ENCODE data around the gene DNAH5. TPM values are rescaled to one million over a fixed set of nuclear protein-coding genes. Genes with fewer than 3 reads are reported as not detected.

DNAH5 gene
- total and polyA plus RNA-seq, 2 of the 8 experiments (the other 6 are each of a cell fraction or from before 2014, with no cell fraction given): 0.30 to 0.73 TPM

DNA sequence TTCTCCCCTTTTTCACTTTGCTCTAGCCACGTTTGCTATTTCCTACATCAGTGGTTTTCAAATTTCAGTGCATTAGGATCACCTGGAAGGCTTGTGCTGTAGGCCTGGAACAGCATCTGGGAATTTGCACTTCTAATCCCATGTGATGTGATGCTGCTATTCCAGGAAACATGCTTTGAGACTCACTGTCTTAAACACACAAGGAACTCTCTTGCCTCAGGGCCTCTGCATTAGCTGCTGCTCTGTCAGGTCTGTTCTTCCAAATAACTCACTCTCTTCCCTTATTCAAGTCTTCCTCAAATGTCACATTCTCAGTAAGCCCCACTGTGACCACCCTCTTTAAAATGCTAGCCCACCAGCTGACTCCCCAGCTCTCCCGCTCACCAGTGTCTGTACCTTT is 204.0 kb downstream of the DNAH5 start:
- H3K4me1 ChIP-seq (replicated peaks in 1 of 4; ENCODE audit: control insufficient read depth in 3 of 4, insufficient read depth in 4 of 4, low read length in 3 of 4): no peaks in the 10 kb centered on the region
- H3K27ac ChIP-seq (ENCODE audit: low read depth, low read length): no peak overlapping the region
- POLR2A ChIA-PET (ENCODE audit: partially characterized antibody): no interaction called here
- H2BK120ac ChIP-seq (replicated peaks; ENCODE audit: low read depth, low read length): no peak overlapping the region
- H2AK5ac ChIP-seq (ENCODE audit: low read depth, low read length): no peak overlapping the region
- TF ChIP-seq TCF12 (IDR thresholded peaks at IDR 0.05; ENCODE audit: low read depth, low read length) (no peak), KDM4A (IDR thresholded peaks at IDR 0.05; ENCODE audit: low read depth, low read length, severe bottlenecking) (no peak)
- no peak overlapping the region for H3K4me3 ChIP-seq (ENCODE audit: extremely low read depth in 1 of 4, insufficient read depth in 2 of 4, low read depth in 3 of 4, low read length in 4 of 4)
- H3K27me3 ChIP-seq (replicated peaks in 1 of 4; ENCODE audit: control insufficient read depth in 3 of 4, extremely low read depth in 1 of 4, insufficient read depth in 3 of 4, low read length in 3 of 4): no peaks in the 10 kb centered on the region
- CTCF ChIA-PET (ENCODE audit: partially characterized antibody): no interaction called here
- FAIRE-seq (no peak), DNase-seq (ENCODE audit: low read depth in 1 of 2, low spot score in 2 of 2) (no peak)
- H4K20me1 ChIP-seq (replicated peaks in 1 of 2; ENCODE audit: control insufficient read depth in 1 of 2, insufficient read depth in 2 of 2, low read length in 2 of 2): no peaks in the 10 kb centered on the region
- no peak overlapping the region for H2BK12ac ChIP-seq (ENCODE audit: low read depth, low read length)
- H3K4me2 ChIP-seq (ENCODE audit: insufficient read depth in 1 of 2, low read depth in 2 of 2, low read length in 2 of 2): no peak overlapping the region
- H4K91ac ChIP-seq (replicated peaks; ENCODE audit: insufficient read length, low read length): no peak overlapping the region
- no peak overlapping the region for H3K14ac ChIP-seq (ENCODE audit: insufficient read length)
- no peak overlapping the region for H4K8ac ChIP-seq (ENCODE audit: extremely low read depth, insufficient read depth, low read length)
- H3K23ac ChIP-seq (ENCODE audit: insufficient read length): no peak overlapping the region
- no peaks in the 10 kb centered on the region for H3K9me3 ChIP-seq (ENCODE audit: insufficient read depth in 2 of 2, low read depth in 1 of 2, low read length in 1 of 2)
- H3K79me1 ChIP-seq (ENCODE audit: low read depth, low read length): no peaks in the 10 kb centered on the region
- H2AFZ ChIP-seq (ENCODE audit: low read length): no peak overlapping the region
- H2BK5ac ChIP-seq (ENCODE audit: low read depth, low read length): no peak overlapping the region
- H4K5ac ChIP-seq (ENCODE audit: insufficient read length, low read depth, low read length): no peak overlapping the region
- H3K9ac ChIP-seq (replicated peaks in 1 of 4; ENCODE audit: extremely low read depth in 1 of 4, low read depth in 3 of 4, low read length in 3 of 4): no peak overlapping the region
- H3K4ac ChIP-seq (replicated peaks; ENCODE audit: insufficient read length, low read depth, low read length): no peak overlapping the region
- H3K56ac ChIP-seq (replicated peaks; ENCODE audit: insufficient read length, low read depth, low read length): no peak overlapping the region
- H3K23me2 ChIP-seq (ENCODE audit: low read depth, low read length): no peaks in the 10 kb centered on the region; the same call in 1 of the 2 replicates
- H3K36me3 ChIP-seq (ENCODE audit: control insufficient read depth in 2 of 4, insufficient read depth in 4 of 4, low read length in 3 of 4): no peaks in the 10 kb centered on the region
- H3K18ac ChIP-seq (ENCODE audit: extremely low read depth, low read length): no peak overlapping the region
- no peak overlapping the region for H2BK15ac ChIP-seq (ENCODE audit: low read length)
- H2BK20ac ChIP-seq (ENCODE audit: low read length): no peak overlapping the region
- 88% methylated on average over 2 of the region's 2 CpGs; no CpG with 5 or more reads in 1 of the 2 experiments for WGBS, 2 experiments (ENCODE audit: extremely low coverage in 1 of 2, insufficient coverage in 1 of 2, insufficient read length in 1 of 2, insufficient replicate concordance in 2 of 2, low coverage in 1 of 2, low lambda C conversion rate in 2 of 2, missing lambda C conversion rate in 1 of 2)
- no peaks in the 10 kb centered on the region for H3K79me2 ChIP-seq (ENCODE audit: control insufficient read depth in 1 of 2, insufficient read depth in 2 of 2, low read length in 2 of 2)

All from H1 (cell line).